ENCODE data around the gene LEMD3.

The LEMD3 gene

GRCh38 chr12:65169320-65170208, at the start of gene LEMD3:
Gene LEMD3, plus strand, starts transcription at chr12:65169583. Its CDS starts 14 bp downstream, at chr12:65169597.
- DNase-seq = peak; percentile 91

GRCh38 chr12:65121049-65121955, 48.1 kb upstream of the LEMD3 start, which contains the start of gene WIF1:
Gene WIF1, minus strand, starts transcription at chr12:65121305. Its CDS starts 114 bp downstream, at chr12:65121191.
- peak; percentile 8 for DNase-seq

GRCh38 chr12:65121956-65122469, 47.4 kb upstream of the LEMD3 start:
- DNase-seq = no peak

- no peak for DNase-seq
Measured at GRCh38 chr12:65122703-65123102, 46.7 kb upstream of the LEMD3 start.

- DNase-seq = peak; percentile 20
Measured at GRCh38 chr12:65123435-65124063, 45.8 kb upstream of the LEMD3 start.

GRCh38 chr12:65125247-65125646, 44.1 kb upstream of the LEMD3 start:
- no peak for DNase-seq

GRCh38 chr12:65125975-65126374, 43.4 kb upstream of the LEMD3 start:
- DNase-seq = no peak

- DNase-seq = no peak
Measured at GRCh38 chr12:65126482-65126881, 42.9 kb upstream of the LEMD3 start.

- DNase-seq = no peak
Measured at GRCh38 chr12:65133879-65134278, 35.5 kb upstream of the LEMD3 start.

- DNase-seq = no peak
Measured at GRCh38 chr12:65139389-65139788, 30.0 kb upstream of the LEMD3 start.

- DNase-seq = no peak
Measured at GRCh38 chr12:65140738-65141137, 28.6 kb upstream of the LEMD3 start.

GRCh38 chr12:65147312-65147905, 22.0 kb upstream of the LEMD3 start:
- no peak for DNase-seq

GRCh38 chr12:65152012-65152411, 17.4 kb upstream of the LEMD3 start:
- DNase-seq = no peak

- no peak for DNase-seq
Measured at GRCh38 chr12:65152596-65152995, 16.8 kb upstream of the LEMD3 start.

- DNase-seq = no peak
Measured at GRCh38 chr12:65155784-65156183, 13.6 kb upstream of the LEMD3 start.

GRCh38 chr12:65156366-65156841, 13.0 kb upstream of the LEMD3 start:
- DNase-seq = no peak

- DNase-seq = no peak
Measured at GRCh38 chr12:65157091-65157490, 12.3 kb upstream of the LEMD3 start.

- DNase-seq = no peak
Measured at GRCh38 chr12:65162609-65163008, 6.8 kb upstream of the LEMD3 start.

GRCh38 chr12:65164244-65164643, 5.1 kb upstream of the LEMD3 start:
- no peak for DNase-seq

GRCh38 chr12:65164774-65165173, 4.6 kb upstream of the LEMD3 start:
- DNase-seq = no peak

GRCh38 chr12:65168681-65169319, 583 bp upstream of the LEMD3 start:
- DNase-seq = no peak

Measured in NCI-H2227 treated with DMSO at 0.1 percent for 48 hours (cell line).